Measurements from ENCODE around the gene STAP1.
"Not testable (repeated sequence)": the region's sequence is repeated elsewhere in the genome, so short reads cannot be mapped to it uniquely, and the experiment has no call there.

Gene STAP1

DNA sequence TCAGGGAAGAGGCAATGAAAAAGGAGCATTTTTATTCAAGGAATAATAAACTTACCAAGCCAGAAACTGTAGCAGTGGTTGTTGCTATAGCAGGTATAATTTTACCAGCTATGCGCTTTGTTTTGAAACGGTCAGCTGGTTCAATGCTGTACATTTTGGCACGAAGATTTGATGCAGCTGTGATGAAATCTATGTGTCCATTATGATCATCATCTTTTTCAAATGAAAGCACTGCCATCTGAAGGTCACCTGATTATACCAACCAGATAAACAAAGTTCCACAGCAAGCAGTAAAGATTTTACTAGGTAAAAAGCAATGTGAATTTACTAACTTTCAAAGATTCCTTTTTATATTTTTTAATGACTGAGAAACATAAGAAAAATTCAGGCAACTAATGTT is 66.4 kb downstream of the STAP1 start:
- DNase-seq (ENCODE audit: low read depth in 2 of 2), result no peak

DNA sequence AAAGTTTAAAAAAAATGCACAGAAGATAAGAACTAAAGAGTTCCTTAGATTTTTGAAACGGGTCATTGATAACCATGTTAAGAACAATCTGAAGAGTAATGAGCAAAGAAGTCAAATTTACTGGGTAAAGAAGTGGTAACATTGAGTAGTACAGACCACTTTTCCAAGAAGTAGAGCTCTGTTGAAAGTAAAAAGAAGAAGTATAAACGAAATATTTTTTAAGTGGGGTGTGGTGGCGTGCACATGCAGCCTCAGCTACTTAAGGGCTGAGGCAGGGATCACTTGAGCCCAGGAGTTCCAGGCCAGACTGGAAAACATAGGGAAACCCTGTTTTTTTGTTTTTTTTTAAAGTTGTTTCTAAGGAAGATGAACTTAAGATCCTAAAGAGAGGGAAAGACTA is 74.0 kb downstream of the STAP1 start:
- DNase-seq (ENCODE audit: low read depth in 2 of 2), result no peak

DNA sequence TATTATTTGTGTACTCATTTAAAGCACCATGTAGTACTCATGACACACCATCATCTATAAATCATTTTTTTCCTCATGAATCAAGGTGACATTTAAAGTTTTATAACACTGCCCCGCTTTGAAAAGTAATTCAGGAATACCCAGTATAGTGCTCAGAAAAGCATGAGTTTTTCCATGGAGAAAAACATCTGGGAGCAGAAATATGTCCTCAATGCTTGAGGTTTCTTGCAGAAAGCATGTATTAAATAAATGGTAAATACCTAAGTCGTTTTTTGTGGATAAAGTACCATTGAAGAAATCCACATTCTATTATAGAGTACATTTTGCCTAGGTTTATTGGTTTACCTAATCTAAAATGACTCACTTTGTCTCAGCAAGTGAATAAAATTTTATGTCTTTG is 76.2 kb downstream of the STAP1 start:
- no peak for DNase-seq (ENCODE audit: low read depth in 2 of 2)

DNA sequence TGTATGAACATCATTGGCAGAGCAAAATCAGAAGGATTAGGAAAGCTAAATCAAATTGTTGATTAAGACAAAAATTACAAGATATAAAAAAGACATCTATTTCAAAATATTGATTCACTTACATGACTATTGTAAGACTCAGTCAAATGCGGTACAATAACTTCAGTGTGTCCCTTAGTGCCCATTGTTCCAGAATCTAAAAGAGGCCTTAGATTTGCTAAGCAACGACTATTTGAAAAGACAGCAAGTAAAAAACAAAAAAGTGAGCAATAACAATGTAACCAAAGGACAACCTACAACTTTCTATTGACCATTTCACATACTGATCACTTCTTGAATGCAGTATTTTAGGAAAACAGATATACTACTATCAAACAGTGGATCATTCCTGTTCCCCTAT is 76.8 kb downstream of the STAP1 start:
- no peak for DNase-seq (ENCODE audit: low read depth in 2 of 2)

DNA sequence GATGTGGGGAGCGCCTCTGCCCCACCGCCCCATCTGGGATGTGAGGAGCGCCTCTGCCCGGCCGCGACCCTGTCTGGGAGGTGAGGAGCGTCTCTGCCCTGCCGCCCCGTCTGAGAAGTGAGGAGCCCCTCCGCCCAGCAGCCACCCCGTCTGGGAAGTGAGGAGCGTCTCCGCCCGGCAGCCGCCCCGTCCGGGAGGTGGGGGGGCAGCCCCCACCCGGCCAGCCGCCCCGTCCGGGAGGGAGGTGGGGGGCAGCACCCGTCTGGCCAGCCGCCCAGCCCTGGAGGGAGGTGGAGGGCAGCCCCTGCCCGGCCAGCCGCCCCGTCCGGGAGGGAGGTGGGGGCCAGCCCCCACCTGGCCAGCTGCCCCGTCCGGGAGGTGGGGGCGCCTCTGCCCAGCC is 78.5 kb downstream of the STAP1 start:
- DNase-seq (ENCODE audit: low read depth in 2 of 2), result not testable (repeated sequence)

DNA sequence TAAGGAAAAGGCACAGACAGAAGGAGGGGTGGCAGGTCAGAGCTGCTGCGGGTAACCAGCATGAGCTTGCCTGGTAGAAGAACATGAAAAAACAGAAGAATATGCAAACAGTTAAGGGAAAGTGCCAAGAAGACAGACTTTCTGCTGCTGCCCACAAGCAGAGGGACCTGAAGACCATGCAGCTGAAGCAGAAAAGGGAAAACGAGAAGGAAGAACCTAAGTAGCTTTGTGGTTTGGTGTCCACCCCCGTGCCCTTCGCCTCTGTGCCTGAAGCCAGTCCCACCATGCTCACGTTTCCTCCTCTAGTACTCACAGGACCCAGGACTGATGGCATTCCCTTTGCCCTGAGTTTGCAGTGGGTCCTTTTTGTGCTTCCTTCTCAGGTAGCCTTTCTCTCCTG is 79.6 kb downstream of the STAP1 start:
- DNase-seq (ENCODE audit: low read depth in 2 of 2), result no peak

DNA sequence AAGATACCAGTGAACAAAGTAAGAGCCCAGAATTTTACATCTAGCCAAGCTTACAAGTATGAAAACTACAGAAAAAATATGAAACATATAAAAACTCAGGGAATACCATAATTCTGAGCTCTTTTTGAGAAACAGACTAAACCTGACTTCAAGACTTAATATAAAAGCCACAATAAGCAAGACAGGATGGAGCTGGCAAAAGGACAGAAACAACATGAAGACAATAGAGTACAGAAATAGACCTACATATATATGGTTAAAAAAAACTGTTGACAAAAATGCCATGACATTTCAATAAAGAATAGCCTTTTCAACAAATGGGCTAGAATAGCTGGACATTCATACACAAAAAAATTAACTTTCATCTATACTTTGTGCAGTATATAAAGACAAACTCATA is 93.0 kb downstream of the STAP1 start:
- DNase-seq (ENCODE audit: low read depth in 2 of 2), result no peak
